ENCODE results near the gene MEG3.

MEG3 gene

GRCh38 chr14:100844421-100844820 lies 18.5 kb downstream of the MEG3 start:
- no peak for DNase-seq (ENCODE audit: low read depth in 1 of 2, low spot score in 1 of 2)

DNA sequence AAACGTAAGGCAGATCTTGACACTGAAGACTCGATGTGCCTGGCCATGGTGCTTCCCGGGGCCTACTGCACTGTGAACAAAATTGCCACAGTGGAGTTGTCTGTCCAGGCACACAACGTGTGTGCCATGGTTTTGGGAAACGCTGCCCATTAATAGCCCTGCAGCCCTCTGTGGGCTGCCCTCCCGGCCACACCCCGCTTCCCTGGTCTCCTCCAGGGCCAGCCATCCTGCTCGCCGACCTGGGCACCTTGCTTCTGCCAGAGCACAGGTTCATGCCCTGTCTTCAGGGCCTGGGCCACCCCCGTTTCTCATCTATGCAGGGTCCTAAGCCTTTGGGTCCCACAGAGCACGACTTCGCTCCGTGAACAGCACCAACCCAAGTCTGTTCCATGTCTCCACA lies 18.9 kb downstream of the MEG3 start:
- no peak for DNase-seq (ENCODE audit: low read depth in 1 of 2, low spot score in 1 of 2)

- DNase-seq (ENCODE audit: low read depth in 1 of 2, low spot score in 1 of 2): no peak
Observed at GRCh38 chr14:100845341-100845740, 19.4 kb downstream of the MEG3 start.

- DNase-seq (ENCODE audit: low read depth in 1 of 2, low spot score in 1 of 2): no peak
Observed at GRCh38 chr14:100846309-100846859, 20.5 kb downstream of the MEG3 start.

DNA sequence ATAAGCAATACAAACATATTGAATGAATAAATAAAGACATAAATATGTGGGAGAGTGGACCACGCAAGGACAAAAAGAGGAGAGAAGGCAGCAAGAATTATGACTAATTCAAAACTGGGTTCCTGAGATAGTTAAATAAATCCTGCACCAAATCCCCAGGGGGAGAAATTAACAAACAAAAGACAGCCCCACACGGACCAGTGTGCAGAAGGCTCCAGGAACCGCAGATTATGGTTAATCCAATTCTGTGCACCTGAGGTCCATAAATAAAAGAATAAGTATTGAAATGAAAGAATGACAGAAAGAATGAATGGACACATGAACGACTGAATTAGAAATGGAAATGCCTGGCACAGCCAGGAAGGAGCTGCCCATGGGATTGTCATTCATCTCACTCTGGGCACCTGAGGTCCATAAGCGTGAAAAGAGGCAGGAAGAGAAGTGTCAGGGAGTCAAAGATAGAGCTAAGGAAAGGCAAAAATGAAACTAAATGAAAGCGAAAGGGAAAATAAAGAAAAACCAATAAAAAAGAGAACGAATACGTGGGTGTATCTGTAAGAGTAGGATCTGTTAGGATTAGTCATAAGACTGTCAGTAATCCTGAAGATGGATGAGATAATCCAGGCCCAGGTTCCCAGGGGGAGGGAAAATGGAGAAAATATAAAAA lies 23.3 kb downstream of the MEG3 start:
- no peak for DNase-seq (ENCODE audit: low read depth in 1 of 2, low spot score in 1 of 2)

GRCh38 chr14:100850841-100851585 lies 25.1 kb downstream of the MEG3 start:
- peak; percentile 64 to 68 for DNase-seq (ENCODE audit: low read depth in 1 of 2, low spot score in 1 of 2)

DNA sequence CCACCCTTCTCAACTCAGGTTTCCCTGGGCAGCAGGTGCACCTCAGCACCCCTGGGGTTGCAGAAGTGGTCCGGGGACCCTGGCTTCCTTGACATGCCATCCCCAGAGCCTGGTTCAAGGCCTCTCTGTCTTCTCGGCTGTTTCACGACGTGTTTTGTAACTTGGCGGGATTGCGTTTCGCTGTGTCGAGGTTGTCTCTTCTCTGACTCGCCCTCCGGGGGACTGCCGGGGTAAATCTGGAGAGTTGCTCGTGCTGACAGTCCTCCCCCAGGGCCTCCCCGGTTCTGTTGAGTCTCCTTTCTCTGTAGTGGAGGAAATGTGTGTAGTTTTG lies 25.6 kb downstream of the MEG3 start:
- DNase-seq (ENCODE audit: low read depth in 1 of 2, low spot score in 1 of 2): no peak

DNA sequence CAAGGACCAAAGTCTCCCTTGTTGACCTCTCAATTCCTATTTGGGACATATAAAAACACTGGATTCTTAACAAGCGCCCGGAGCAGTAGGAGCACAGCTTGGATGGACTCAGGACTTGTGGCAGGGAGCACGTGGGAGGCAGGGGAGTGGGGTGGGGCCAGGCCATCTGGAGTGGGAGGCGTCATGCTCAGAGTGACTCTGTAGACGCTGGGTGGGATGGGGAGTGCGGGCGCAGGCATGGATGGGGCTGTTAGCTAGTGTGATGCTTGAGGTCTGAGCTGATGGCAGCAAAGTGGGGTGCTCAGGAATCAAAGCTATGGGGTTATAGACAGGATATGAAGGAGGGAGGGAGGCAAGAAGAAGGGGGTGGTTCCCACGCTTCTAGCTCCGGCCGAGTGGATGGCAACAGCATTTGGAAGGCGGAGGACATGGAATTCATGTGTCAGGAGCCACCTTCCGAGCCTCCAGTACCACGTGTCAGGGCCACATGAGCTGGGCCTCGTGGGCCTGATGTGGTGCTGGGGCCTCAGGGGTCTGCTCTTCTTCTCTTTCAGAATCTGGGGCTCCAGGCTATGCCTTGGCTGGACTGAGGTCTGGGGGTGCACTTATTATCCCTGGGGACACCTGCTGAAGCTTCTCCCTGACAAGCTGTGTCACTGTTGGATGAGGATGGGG lies 26.2 kb downstream of the MEG3 start:
- DNase-seq (ENCODE audit: low read depth in 1 of 2, low spot score in 1 of 2): no peak

DNA sequence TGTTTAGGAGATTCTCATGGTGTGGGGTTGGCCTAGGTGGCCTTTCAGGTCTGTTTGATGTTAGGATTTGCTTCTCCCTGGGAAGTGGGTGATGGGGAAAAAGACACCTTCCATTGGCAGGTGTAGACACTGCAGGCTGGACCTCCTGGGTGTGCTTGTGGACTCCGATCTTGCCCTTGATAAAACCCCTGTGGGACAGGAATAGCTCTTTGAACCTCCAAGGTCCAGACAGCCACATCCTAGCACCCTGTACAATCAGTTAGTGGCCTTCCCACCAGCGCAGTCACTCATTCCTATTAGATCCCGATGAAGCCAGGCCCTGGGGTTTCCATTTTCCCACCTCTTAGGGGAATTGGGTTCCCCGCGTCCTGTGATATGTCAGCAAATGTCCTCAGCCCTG lies 28.5 kb downstream of the MEG3 start:
- no peak for DNase-seq (ENCODE audit: low read depth in 1 of 2, low spot score in 1 of 2)

DNA sequence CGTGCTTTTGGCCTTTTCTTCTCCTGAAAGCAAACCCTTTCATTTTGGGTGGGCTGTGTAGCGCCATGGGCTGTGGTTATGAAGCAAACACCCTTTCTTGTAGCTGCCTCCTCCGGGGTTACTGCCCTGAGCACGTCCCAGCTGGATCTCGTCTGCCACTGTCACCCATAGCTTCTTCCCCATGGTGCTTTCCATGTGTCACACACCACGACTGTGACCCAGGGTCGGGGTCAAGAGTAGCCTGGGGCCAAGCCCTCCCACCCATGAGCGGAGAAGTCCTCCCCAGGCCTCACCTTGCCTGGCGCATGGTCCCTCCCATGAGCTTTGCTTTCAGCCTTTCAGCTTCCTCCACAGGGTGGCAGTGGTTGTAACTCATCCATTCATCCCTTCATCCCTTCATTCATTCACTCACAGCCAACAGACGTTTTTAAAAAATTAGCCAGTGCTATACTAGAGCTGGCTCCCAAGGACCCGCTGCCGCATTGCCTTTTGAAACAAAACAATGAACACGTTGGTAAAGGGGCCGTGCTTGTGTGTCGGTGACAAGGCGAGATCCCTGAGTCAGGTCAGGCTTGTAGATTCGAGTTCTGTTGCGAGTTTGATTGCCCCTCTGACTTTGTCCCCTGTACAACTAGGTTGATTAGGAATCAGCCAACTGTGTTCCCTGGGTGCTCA lies 29.5 kb downstream of the MEG3 start:
- DNase-seq (ENCODE audit: low read depth in 1 of 2, low spot score in 1 of 2): no peak

DNA sequence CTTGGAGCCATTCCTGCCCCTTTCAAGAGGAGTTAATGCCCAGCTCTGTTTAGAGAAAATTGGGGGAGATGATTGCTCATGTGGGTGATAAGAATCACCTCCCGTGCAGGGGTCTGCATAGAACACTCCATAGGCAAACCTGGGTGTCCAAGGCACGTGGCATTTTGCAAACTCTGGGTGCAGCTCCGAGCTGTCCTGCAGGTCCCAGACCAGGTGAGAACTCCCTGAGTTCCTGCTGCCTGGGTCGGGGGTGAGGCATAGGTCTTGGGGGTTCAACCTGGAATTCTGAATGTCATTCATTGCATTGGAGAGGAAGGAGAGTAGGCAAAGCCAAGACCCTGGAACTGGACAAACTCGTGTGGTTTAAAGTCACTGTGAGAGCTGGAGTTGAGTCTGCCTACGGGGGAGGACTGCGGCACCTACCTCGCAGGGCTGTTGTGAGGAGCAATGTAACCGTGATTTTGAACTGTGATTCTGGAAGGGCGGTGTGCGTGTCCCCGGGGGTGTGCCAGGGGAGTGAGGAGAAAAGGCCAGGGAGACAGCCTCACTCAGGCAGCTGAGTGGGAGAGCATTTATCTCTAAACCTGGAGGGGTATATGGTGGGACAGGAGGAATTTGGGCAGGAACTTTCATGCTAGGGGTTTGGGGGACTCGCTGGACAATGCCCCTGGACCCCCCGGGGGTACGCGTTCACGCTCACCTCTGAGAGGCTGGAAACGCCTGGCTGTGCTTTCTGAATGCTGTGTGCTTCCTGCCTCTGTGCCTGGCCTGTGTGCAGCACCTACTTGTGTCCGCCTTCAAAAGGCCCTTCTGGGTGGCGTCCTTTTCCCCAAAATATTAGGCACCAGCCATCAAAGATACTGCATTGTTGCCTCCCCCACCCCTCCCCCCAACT lies 30.4 kb downstream of the MEG3 start:
- no peak for DNase-seq (ENCODE audit: low read depth in 1 of 2, low spot score in 1 of 2)

- no peak for DNase-seq (ENCODE audit: low read depth in 1 of 2, low spot score in 1 of 2)
Observed at GRCh38 chr14:100857233-100857922, 31.5 kb downstream of the MEG3 start.

DNA sequence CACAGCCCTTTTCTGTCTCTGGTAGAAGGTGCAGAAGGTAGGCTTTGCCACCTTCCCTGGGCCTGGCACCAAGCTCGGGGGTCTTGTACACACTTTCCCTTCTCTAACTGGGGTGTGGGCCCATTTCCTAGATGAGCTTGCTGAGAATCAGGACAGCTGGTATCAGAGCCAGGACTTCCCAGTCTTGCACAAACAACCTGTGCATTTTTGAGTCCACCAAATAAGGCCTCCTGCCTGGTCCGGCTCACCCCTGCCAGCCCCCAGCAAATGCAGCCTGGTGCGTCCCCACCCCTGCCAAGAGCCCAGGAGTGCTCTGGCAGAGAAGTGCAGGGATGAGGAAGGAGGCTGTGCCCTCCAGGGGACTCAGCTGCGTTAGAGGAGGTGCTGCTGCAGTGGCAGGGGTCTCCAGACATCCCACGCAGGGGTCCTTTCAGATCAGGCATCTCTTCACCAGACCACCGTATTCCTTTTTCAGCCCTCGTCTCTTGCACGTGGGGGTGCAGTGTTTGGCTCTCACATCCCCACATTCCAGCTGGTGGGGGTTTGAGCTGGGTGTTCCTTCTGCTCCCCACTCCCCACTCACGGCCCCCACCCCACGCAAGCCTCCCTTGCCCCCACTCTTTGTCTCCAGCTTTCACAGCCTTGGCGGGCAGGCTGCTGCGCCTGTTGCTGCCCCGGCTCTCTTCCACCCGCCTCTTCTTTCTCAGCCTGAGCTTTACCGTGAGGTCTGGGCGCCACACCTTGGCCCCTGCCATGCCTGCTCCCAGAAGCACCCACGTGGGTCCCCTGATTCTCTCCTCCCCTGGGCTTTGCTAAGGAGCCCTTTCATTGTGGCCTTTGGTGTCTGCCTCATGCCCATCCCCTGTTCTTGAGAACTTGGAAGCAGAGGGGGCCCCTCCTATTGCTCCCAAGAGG lies 32.3 kb downstream of the MEG3 start:
- no peak for DNase-seq (ENCODE audit: low read depth in 1 of 2, low spot score in 1 of 2)

- no peak for DNase-seq (ENCODE audit: low read depth in 1 of 2, low spot score in 1 of 2)
Observed at GRCh38 chr14:100858838-100859220, 32.9 kb downstream of the MEG3 start.

DNA sequence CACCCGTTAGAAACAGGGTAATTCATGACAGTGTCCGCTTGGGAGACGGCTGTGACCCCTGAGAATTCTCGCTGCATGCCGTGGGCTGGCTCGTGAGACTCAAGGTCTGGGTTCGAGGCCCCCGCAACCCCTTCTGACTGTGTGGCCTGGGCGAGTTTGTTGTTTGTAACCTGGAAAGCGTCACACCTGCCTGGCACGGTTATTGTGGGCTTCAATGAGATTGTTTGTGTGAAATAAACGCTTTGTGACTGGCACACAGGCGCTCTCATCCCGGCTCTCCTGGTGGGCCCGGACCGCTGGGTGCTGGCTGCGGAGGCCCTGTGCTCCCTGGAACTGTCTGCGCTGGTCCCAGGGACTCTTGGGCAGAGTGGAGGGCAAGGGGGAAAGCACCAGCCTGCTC lies 33.9 kb downstream of the MEG3 start:
- no peak for DNase-seq (ENCODE audit: low read depth in 1 of 2, low spot score in 1 of 2)

DNA sequence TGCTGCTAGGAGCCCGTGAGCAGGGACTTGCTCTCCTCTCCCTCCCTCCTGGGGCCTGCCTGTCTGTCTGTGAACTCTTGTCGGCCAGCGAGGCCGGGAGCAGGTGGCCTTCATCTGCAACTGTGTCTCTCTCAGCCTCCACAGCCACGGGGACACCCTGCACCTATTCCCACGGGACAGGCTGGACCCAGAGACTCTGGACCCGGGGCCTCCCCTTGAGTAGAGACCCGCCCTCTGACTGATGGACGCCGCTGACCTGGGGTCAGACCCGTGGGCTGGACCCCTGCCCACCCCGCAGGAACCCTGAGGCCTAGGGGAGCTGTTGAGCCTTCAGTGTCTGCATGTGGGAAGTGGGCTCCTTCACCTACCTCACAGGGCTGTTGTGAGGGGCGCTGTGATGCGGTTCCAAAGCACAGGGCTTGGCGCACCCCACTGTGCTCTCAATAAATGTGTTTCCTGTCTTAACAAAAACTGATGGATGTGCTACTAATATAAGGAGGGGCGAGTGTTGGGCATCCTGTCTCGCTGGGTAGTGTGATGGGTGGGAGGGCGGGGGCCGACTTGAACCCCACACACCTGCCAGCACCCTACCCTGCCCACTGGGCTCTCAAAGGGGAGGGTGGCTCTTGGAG lies 34.8 kb downstream of the MEG3 start:
- DNase-seq (ENCODE audit: low read depth in 1 of 2, low spot score in 1 of 2): no peak

- no peak for DNase-seq (ENCODE audit: low read depth in 1 of 2, low spot score in 1 of 2)
Observed at GRCh38 chr14:100861188-100861936, 35.4 kb downstream of the MEG3 start.

DNA sequence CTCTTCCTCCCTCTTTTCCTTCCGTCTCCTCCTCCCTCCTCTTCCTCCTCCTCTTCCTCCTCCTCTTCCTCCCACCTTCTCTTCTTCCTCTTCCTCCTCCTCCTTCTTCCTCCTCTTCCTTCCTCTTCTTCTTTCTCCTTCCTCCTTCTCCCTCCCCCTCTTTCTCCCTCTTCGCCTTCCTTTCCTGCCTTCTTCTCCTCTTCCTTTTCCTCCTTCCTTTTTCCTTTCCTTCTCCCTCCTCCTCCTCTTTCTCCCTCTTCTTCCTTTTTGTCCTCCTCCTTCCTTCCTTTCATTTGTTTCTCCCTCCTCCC lies 36.0 kb downstream of the MEG3 start:
- no peak for DNase-seq (ENCODE audit: low read depth in 1 of 2, low spot score in 1 of 2)
